NCI-H748 treated with DMSO at 0.1 percent for 48 hours (cell line): ENCODE measurements around the gene FAM136A.
"Not testable (repeated sequence)": the region's sequence is repeated elsewhere in the genome, so short reads cannot be mapped to it uniquely, and the experiment has no call there.

ENCODE experiments used
- DNase-seq: peaks from one replicate; lab custom pipeline; 2025; lab: John Stamatoyannopoulos, UW

Gene FAM136A

GRCh38 chr2:70297828-70298227 lies 4.0 kb downstream of the FAM136A start:
- not testable (repeated sequence) for DNase-seq

- DNase-seq = no peak
Measured at GRCh38 chr2:70283500-70284191, 18.2 kb downstream of the FAM136A start.

GRCh38 chr2:70282439-70282838 lies 19.4 kb downstream of the FAM136A start:
- no peak for DNase-seq

GRCh38 chr2:70280242-70280798 lies 21.5 kb downstream of the FAM136A start:
- no peak for DNase-seq

GRCh38 chr2:70270323-70270722 lies 31.5 kb downstream of the FAM136A start:
- no peak for DNase-seq

- DNase-seq = not testable (repeated sequence)
Measured at GRCh38 chr2:70269422-70270302, 32.2 kb downstream of the FAM136A start.

GRCh38 chr2:70266925-70267324 lies 34.9 kb downstream of the FAM136A start:
- DNase-seq = not testable (repeated sequence)

GRCh38 chr2:70261501-70261900 lies 40.4 kb downstream of the FAM136A start:
- DNase-seq = no peak

GRCh38 chr2:70258532-70258875 lies 43.4 kb downstream of the FAM136A start:
- no peak for DNase-seq

GRCh38 chr2:70255637-70256314 lies 46.1 kb downstream of the FAM136A start:
- DNase-seq = no peak

GRCh38 chr2:70250434-70250833 lies 51.4 kb downstream of the FAM136A start:
- DNase-seq = no peak

GRCh38 chr2:70248181-70248847 lies 53.6 kb downstream of the FAM136A start, which contains the start of gene TIA1:
TIA1 (minus strand) TSS chr2:70248628; CDS start chr2:70248430, 198 bp downstream.
- peak; percentile 93 for DNase-seq

GRCh38 chr2:70247364-70248180 lies 54.3 kb downstream of the FAM136A start:
- no peak for DNase-seq
